ENCODE data around the gene BHMT2.

GRCh38 chr5:79136618-79137017 is 67.1 kb downstream of the BHMT2 start:
- TF ChIP-seq POLR2AphosphoS5 (IDR thresholded peaks at IDR 0.05; ENCODE audit: low read depth, low read length), result no peak
- TF ChIP-seq REST (IDR thresholded peaks at IDR 0.05; ENCODE audit: insufficient read depth in 1 of 2, low read depth in 2 of 2, low read length in 2 of 2), result no peak
- no peak for TF ChIP-seq TAF1 (IDR thresholded peaks at IDR 0.05; ENCODE audit: borderline replicate concordance, insufficient read depth, low read length)
- no peak for TF ChIP-seq SIN3A (IDR thresholded peaks at IDR 0.05; ENCODE audit: borderline replicate concordance, insufficient read depth, low read length)
- no peak for TF ChIP-seq FOXP2 (optimal IDR thresholded peaks at IDR 0.05; ENCODE audit: borderline replicate concordance, extremely low read depth, extremely low read length, insufficient read depth)
